Stimulated activated effector memory CD8-positive, alpha-beta T cell treated with anti-CD3 and anti-CD28 coated beads, Interleukin-12 subunit alpha, Interleukin-12 subunit beta, amount 100 ng/mL, for 72 hours (primary cell): Measurements from ENCODE around the gene PADI6.
"Not testable (repeated sequence)": the region's sequence is repeated elsewhere in the genome, so short reads cannot be mapped to it uniquely, and the experiment has no call there.

Experiments
- ATAC-seq: fragments of 150-1000 bp; cut with Tn5 transposase; 2 replicates; pipeline ENCODE4 v1.10.0; 2021
- DNase-seq, 2 donors: peaks; one replicate each; pipeline ENCODE4 v3.0.0; 2021 to 2022; ENCODE audit warnings: low spot score in 2 of 2
- H3K27ac Mint-ChIP-seq: one replicate; pipeline ENCODE4 v1.8.0; 2022; ENCODE audit warnings: mild to moderate bottlenecking, mixed read lengths
- H3K36me3 Mint-ChIP-seq: one replicate; pipeline ENCODE4 v1.8.0; 2022; ENCODE audit warnings: mild to moderate bottlenecking, mixed read lengths
- H3K4me1 Mint-ChIP-seq: one replicate; pipeline ENCODE4 v1.8.0; 2022; ENCODE audit warnings: mixed read lengths
- H3K4me3 Mint-ChIP-seq: one replicate; pipeline ENCODE4 v1.8.0; 2022; ENCODE audit warnings: mild to moderate bottlenecking, mixed read lengths
- H3K9me3 Mint-ChIP-seq: one replicate; pipeline ENCODE4 v1.8.0; 2022; ENCODE audit warnings: mixed read lengths

Gene PADI6

GRCh38 chr1:17407786-17408514, 36.0 kb downstream of the PADI6 start:
- ATAC-seq, DNase-seq, H3K9me3 Mint-ChIP-seq, H3K4me3 Mint-ChIP-seq: not testable (repeated sequence)
- Mint-ChIP-seq H3K27ac (peak overlapping the region; percentile 65), H3K36me3 (peaks cover 81% of the 10 kb centered on the region), H3K4me1 (peaks cover 15% of the 10 kb centered on the region)

DNA sequence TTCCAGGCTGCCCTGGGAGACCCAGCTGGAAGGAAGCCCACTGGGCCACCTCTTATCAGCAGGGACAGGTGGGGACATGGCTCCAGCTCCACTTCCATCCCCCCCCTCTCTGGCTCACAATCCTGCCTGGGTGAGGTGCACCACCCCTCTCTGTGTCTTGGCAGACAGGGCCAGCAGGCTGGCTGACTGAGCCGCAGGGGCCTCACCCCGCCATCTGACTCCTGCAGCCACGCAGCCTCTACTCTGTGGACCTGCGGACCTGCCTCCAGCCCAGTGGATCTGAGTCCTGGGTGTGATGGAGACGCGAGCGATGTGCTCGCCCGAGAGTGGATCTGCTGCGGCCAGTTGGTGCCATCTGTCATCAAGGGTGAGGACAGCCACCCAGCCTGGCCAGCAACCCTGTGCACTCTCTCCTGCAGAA, 37.4 kb downstream of the PADI6 start:
- H3K9me3 Mint-ChIP-seq = no peaks in the 10 kb centered on the region
- H3K4me3 Mint-ChIP-seq = no peak overlapping the region
- ATAC-seq = no peak
- peak overlapping the region; percentile 65 for H3K27ac Mint-ChIP-seq
- DNase-seq = no peak
- peaks cover 95% of the 10 kb centered on the region for H3K36me3 Mint-ChIP-seq
- H3K4me1 Mint-ChIP-seq = peaks cover 21% of the 10 kb centered on the region

DNA sequence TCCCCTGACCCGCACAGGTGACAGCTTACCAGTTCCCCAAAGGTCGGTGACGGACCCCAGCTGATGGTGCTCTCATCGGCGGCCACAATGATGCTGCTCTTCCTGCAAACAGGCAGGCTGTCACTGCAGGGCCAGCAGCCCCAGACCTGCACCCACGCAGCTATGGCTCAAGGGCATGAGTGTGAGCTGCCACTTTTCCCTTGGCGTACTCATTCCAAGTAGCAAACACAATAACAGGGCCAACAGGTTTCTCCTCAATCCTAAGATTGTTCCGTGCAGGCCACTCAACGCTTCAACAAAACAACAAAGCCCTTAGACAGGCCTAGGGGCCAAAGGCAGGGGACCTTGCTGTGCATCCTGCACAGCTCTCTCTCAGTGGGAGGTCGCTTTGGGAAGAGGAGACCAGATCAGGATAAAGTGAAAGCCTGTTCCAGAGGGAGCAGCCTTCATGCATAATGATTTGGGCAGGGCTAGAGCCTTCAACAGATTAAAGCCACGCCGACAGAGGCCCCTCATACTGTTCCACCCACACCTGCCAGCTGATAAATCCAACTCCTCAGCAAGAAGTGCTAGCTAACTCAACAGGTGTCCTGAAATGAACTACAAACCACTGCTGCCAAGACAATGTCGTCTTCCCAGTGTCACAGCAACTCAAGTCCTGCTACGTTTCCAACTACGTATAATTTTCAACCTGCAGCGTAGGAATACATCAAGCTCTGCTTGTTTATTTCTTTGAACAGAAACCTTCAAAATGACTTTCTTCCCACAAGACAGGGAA, 40.3 kb downstream of the PADI6 start:
- no peak for ATAC-seq
- Mint-ChIP-seq H3K4me1 (peaks cover 13% of the 10 kb centered on the region), H3K4me3 (no peak overlapping the region), H3K27ac (peak overlapping the region; percentile 75), H3K36me3 (peaks cover 100% of the 10 kb centered on the region), H3K9me3 (no peaks in the 10 kb centered on the region)
- DNase-seq = no peak

DNA sequence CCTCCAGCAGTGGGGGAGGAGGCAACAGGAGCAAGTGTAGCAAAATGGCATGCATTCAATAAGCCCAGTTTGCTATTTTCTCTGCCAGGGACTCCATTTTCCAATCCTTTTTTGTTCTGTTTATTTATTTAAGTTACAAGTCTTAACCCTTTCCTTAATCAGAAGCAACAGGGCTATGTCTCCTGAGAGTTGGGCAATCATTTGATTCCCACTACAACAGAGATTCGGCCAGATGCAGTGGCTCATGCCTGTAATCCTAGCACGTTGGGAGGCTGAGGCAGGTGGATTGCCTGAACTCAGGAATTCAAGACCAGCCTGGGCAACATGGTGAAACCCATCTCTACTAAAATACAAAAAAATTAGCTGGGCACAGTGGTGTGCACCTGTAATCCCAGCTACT, 42.0 kb downstream of the PADI6 start:
- peaks cover 100% of the 10 kb centered on the region for H3K36me3 Mint-ChIP-seq
- H3K27ac Mint-ChIP-seq = no peak overlapping the region
- no peak overlapping the region for H3K4me3 Mint-ChIP-seq

GRCh38 chr1:17416389-17416788, 44.4 kb downstream of the PADI6 start:
- no peak overlapping the region for H3K27ac Mint-ChIP-seq
- H3K4me1 Mint-ChIP-seq = peaks cover 15% of the 10 kb centered on the region
- H3K36me3 Mint-ChIP-seq = peaks cover 100% of the 10 kb centered on the region
- ATAC-seq = no peak
- H3K9me3 Mint-ChIP-seq = no peaks in the 10 kb centered on the region
- no peak overlapping the region for H3K4me3 Mint-ChIP-seq
- no peak for DNase-seq

More for the DNA sequence above, 42.0 kb downstream of the PADI6 start:
- H3K9me3 Mint-ChIP-seq = no peaks in the 10 kb centered on the region
- no peak for DNase-seq
- ATAC-seq = no peak
- H3K4me1 Mint-ChIP-seq = peaks cover 10% of the 10 kb centered on the region

GRCh38 chr1:17419626-17420328, 47.8 kb downstream of the PADI6 start:
- Mint-ChIP-seq H3K4me1 (peaks cover 33% of the 10 kb centered on the region), H3K9me3 (no peaks in the 10 kb centered on the region), H3K27ac (no peak overlapping the region), H3K36me3 (peaks cover 100% of the 10 kb centered on the region), H3K4me3 (no peak overlapping the region)
- DNase-seq (peak; percentile 69 to 76), ATAC-seq (peak; percentile 68)

- Mint-ChIP-seq H3K36me3 (peaks cover 100% of the 10 kb centered on the region), H3K27ac (peak overlapping the region; percentile 23), H3K9me3 (no peaks in the 10 kb centered on the region), H3K4me1 (peaks cover 40% of the 10 kb centered on the region), H3K4me3 (no peak overlapping the region)
- ATAC-seq (no peak), DNase-seq (no peak)
Observed at GRCh38 chr1:17420391-17420918, 48.5 kb downstream of the PADI6 start.

DNA sequence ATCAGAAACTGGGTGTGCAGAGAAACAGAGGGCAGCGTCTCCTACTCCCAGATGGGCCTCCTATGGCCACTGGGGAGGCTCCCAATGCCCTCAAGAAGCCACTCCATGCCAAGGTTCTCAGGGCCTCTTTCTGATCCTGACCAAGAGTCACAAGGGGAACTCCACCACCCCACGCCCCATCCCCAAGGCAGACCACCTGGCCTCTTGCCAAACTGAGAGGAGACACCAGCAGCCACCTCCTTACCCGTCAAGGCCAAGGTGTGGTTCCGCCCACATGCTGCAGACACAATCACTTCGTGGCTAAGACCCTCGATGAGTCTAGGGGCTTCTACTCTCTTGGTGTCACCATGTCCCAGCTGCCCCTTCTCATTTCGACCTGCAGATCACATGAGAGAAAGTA, 50.5 kb downstream of the PADI6 start:
- Mint-ChIP-seq H3K4me3 (no peak overlapping the region), H3K27ac (no peak overlapping the region), H3K9me3 (no peaks in the 10 kb centered on the region), H3K4me1 (peaks cover 48% of the 10 kb centered on the region), H3K36me3 (peaks cover 100% of the 10 kb centered on the region)
- DNase-seq (no peak), ATAC-seq (no peak)

- Mint-ChIP-seq H3K9me3 (no peaks in the 10 kb centered on the region), H3K36me3 (peaks cover 100% of the 10 kb centered on the region), H3K4me3 (no peak overlapping the region), H3K27ac (peak overlapping the region; percentile 38), H3K4me1 (peaks cover 54% of the 10 kb centered on the region)
- DNase-seq (no peak), ATAC-seq (no peak)
Observed at GRCh38 chr1:17423781-17424245, 51.8 kb downstream of the PADI6 start.

DNA sequence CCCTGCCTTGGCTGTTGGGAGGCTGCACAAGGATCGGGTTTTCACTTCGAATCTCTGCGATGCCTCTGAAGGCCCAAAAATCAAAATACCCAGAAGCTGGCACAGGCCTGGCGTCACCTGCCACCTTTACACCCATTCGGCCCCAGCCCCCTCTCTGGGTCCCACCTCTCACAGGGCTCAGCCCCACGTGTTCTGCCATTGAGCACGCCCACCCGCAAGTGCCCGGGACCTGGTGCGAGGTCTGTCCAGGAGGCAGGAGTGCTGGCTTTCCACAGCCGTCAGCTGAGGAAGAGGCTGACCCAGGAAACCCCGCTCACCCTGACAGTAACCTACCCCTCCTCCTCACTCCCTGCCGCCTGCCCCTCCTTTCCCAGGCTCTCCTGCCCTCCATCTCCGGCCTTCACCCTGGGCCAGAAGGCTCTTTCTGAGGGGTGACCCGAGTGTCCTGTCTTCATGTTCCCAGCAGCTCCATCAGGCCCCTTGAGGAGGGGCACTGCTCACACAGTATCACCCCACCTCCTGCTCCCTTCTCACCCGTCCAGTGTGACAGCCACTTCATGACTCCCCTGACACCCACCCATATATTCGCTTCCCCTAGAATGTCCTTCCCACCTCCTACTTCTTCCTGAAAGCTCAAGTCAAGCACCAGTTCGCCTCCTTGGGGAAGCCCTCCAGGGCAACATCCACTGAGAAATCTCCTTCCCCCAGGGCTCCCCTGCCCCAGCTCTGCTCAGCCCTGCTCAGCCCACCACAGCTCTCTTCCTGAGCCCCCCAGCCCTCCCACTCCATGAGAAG, 54.0 kb downstream of the PADI6 start:
- peak overlapping the region; percentile 82 for H3K27ac Mint-ChIP-seq
- H3K36me3 Mint-ChIP-seq = peaks cover 100% of the 10 kb centered on the region
- DNase-seq (no peak), ATAC-seq (no peak)
- H3K4me1 Mint-ChIP-seq = peaks cover 59% of the 10 kb centered on the region
- H3K4me3 Mint-ChIP-seq = no peak overlapping the region
- no peaks in the 10 kb centered on the region for H3K9me3 Mint-ChIP-seq

DNA sequence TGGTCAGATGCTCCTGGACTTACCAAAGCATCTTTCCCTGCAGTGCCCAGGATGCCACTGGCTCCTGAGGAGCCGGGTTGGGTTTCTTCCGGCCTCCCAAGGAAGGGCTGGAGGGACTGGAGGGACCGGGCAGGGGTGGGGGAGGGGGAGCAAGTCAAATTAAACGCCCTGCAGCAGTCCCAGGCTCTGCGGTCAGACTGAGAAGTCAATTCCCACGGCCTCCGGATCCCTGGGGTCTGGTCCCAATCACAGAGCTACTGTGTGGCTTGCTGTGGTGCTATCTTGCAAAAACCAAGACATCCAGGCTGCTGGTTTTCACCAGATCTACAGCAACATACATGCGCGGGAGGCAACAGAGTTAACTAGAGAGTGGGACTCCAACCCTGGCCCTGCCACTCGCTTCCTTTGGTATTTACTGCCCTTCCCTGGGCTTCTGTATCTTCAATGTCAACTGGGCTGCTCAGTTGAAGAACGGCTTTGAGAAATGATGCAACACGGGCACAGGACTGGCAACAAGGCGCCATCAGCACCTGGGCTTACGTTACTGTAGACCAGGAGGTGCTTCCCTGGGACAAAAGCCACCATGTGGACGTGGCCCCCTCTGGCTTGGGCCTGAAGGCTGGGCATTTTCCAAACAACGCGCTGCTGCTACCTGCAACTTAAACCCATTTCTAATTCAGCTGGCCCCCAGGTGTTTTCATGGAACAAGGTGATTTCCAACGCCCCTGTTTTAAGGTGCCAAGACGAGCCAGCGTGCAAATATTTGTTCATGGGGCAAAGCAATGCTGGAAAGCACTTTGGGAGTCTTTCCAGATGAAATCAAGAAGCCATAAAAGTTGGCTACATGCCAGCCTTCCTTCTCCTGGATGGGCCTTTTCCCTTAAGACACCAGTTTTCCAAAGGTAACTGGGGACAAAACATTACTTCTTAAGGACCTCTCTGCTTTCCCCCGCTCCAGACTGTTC, 56.0 kb downstream of the PADI6 start:
- Mint-ChIP-seq H3K27ac (peak overlapping the region; percentile 74), H3K9me3 (no peaks in the 10 kb centered on the region), H3K4me3 (no peak overlapping the region), H3K4me1 (peaks cover 55% of the 10 kb centered on the region), H3K36me3 (peaks cover 100% of the 10 kb centered on the region)
- ATAC-seq (no peak), DNase-seq (no peak)

DNA sequence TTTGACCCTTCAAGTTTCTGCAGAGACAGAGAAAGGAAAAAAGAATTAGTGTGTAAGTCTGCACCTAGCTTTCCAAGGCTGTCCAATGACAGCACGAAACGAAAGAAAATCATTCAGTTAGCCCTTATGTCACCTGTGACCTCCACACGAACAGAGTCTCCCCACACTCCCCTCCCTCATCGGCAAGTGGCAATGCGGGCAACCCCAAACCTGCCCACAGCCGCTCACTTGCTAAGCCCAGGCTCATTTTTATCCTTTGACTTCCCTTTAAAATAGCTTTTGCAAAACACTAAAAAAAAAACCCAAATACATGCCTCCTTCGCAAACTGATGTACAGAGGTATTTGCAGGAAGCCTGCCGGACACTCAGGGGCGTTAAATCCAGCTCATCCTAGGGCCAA, 57.2 kb downstream of the PADI6 start:
- H3K36me3 Mint-ChIP-seq = peaks cover 100% of the 10 kb centered on the region
- no peak for DNase-seq
- no peak overlapping the region for H3K4me3 Mint-ChIP-seq
- H3K9me3 Mint-ChIP-seq = no peaks in the 10 kb centered on the region
- no peak overlapping the region for H3K27ac Mint-ChIP-seq
- ATAC-seq = no peak
- H3K4me1 Mint-ChIP-seq = peaks cover 47% of the 10 kb centered on the region

GRCh38 chr1:17432412-17432811, 60.4 kb downstream of the PADI6 start:
- peak overlapping the region; percentile 75 for H3K27ac Mint-ChIP-seq
- DNase-seq (no peak), ATAC-seq (no peak)
- peaks cover 53% of the 10 kb centered on the region for H3K4me1 Mint-ChIP-seq
- H3K9me3 Mint-ChIP-seq = no peaks in the 10 kb centered on the region
- peaks cover 100% of the 10 kb centered on the region for H3K36me3 Mint-ChIP-seq
- no peak overlapping the region for H3K4me3 Mint-ChIP-seq

- ATAC-seq = no peak
- H3K4me3 Mint-ChIP-seq = no peak overlapping the region
- H3K27ac Mint-ChIP-seq = no peak overlapping the region
- DNase-seq = no peak
- H3K36me3 Mint-ChIP-seq = peaks cover 92% of the 10 kb centered on the region
- H3K4me1 Mint-ChIP-seq = peaks cover 53% of the 10 kb centered on the region
- no peaks in the 10 kb centered on the region for H3K9me3 Mint-ChIP-seq
Observed at GRCh38 chr1:17433261-17433660, 61.3 kb downstream of the PADI6 start.
